ENCODE results near the gene RNF166. TPM values are rescaled to one million over a fixed set of nuclear protein-coding genes. Genes with fewer than 3 reads are reported as not detected.

RNF166 gene
- total RNA-seq, 2 donors from 2014 or later: 11.6 to 30.3 TPM

GRCh38 chr16:88667461-88667860 is 38.7 kb downstream of the RNF166 start:
- no peaks in the 10 kb centered on the region for H3K36me3 ChIP-seq
- H3K9me3 ChIP-seq: no peaks in the 10 kb centered on the region
- WGBS: 69% methylated on average over 5 of the region's 5 CpGs
- TF ChIP-seq CTCF (IDR thresholded peaks at IDR 0.05): no peak
- TF ChIP-seq POLR2AphosphoS5 (IDR thresholded peaks at IDR 0.05): no peak
- TF ChIP-seq POLR2A (IDR thresholded peaks at IDR 0.05): no peak
- H3K4me1 ChIP-seq (replicated peaks): no peaks in the 10 kb centered on the region
- no peak for DNase-seq (ENCODE audit: low spot score)
- H3K27ac ChIP-seq: no peak overlapping the region
- intact Hi-C loops (cut with DNase I): no loop called here
- H3K27me3 ChIP-seq (replicated peaks; ENCODE audit: insufficient read depth): no peaks in the 10 kb centered on the region
- no peak overlapping the region for H3K4me3 ChIP-seq

GRCh38 chr16:88665570-88665969 is 40.6 kb downstream of the RNF166 start:
- Histone ChIP-seq H3K27me3 (replicated peaks; ENCODE audit: insufficient read depth) (no peaks in the 10 kb centered on the region), H3K4me3 (no peak overlapping the region), H3K27ac (no peak overlapping the region), H3K9me3 (no peaks in the 10 kb centered on the region), H3K4me1 (replicated peaks) (no peaks in the 10 kb centered on the region), H3K36me3 (no peaks in the 10 kb centered on the region)
- TF ChIP-seq POLR2AphosphoS5 (IDR thresholded peaks at IDR 0.05) (no peak), CTCF (IDR thresholded peaks at IDR 0.05) (no peak), POLR2A (IDR thresholded peaks at IDR 0.05) (no peak)
- DNase-seq (ENCODE audit: low spot score): no peak
- intact Hi-C loops (cut with DNase I): no loop called here
- WGBS: 90% methylated on average over 3 of the region's 3 CpGs

- WGBS: 66% methylated on average over 4 of the region's 4 CpGs
- Histone ChIP-seq H3K4me3 (no peak overlapping the region), H3K9me3 (no peaks in the 10 kb centered on the region), H3K27ac (no peak overlapping the region), H3K4me1 (replicated peaks) (no peaks in the 10 kb centered on the region), H3K27me3 (replicated peaks; ENCODE audit: insufficient read depth) (no peaks in the 10 kb centered on the region), H3K36me3 (no peaks in the 10 kb centered on the region)
- TF ChIP-seq CTCF (IDR thresholded peaks at IDR 0.05) (no peak), POLR2A (IDR thresholded peaks at IDR 0.05) (no peak), POLR2AphosphoS5 (IDR thresholded peaks at IDR 0.05) (no peak)
- no peak for DNase-seq (ENCODE audit: low spot score)
- intact Hi-C loops (cut with DNase I): no loop called here
Measured at GRCh38 chr16:88665148-88665547, 41.1 kb downstream of the RNF166 start.

GRCh38 chr16:88662843-88663606 is 43.2 kb downstream of the RNF166 start, which contains the start of gene MVD:
MVD (minus strand) TSS chr16:88663091; CDS start chr16:88663080, 11 bp downstream.
- no peaks in the 10 kb centered on the region for H3K4me1 ChIP-seq (replicated peaks)
- WGBS: under 1% methylated on average over 57 of the region's 88 CpGs
- H3K36me3 ChIP-seq: no peaks in the 10 kb centered on the region
- H3K27ac ChIP-seq: peak within 1 kb of the TSS; percentile 71 to 88
- peak; percentile 97 for DNase-seq (ENCODE audit: low spot score)
- H3K9me3 ChIP-seq: no peaks in the 10 kb centered on the region
- TF ChIP-seq POLR2AphosphoS5 (IDR thresholded peaks at IDR 0.05) (peak; percentile 98), CTCF (IDR thresholded peaks at IDR 0.05) (peak in 1 of 4 experiments; percentile 17), POLR2A (IDR thresholded peaks at IDR 0.05) (peak; percentile 89)
- intact Hi-C loops (cut with DNase I): loop anchor here (2.0 kb wide), 1 partner anchor 92 kb away; the partner anchor contains the start of gene ZC3H18
- peak within 1 kb of the TSS; percentile 67 to 91 for H3K4me3 ChIP-seq
- no peaks in the 10 kb centered on the region for H3K27me3 ChIP-seq (replicated peaks; ENCODE audit: insufficient read depth)

Measured in prostate gland (tissue), 2 donors.